ENCODE results near the gene SGIP1. TPM values are rescaled to one million over a fixed set of nuclear protein-coding genes. Genes with fewer than 3 reads are reported as not detected.

Gene SGIP1
- total and polyA plus RNA-seq, 2 of the 8 experiments (the other 6 are each of a cell fraction or from before 2014, with no cell fraction given), result 1.4 to 2.1 TPM

DNA sequence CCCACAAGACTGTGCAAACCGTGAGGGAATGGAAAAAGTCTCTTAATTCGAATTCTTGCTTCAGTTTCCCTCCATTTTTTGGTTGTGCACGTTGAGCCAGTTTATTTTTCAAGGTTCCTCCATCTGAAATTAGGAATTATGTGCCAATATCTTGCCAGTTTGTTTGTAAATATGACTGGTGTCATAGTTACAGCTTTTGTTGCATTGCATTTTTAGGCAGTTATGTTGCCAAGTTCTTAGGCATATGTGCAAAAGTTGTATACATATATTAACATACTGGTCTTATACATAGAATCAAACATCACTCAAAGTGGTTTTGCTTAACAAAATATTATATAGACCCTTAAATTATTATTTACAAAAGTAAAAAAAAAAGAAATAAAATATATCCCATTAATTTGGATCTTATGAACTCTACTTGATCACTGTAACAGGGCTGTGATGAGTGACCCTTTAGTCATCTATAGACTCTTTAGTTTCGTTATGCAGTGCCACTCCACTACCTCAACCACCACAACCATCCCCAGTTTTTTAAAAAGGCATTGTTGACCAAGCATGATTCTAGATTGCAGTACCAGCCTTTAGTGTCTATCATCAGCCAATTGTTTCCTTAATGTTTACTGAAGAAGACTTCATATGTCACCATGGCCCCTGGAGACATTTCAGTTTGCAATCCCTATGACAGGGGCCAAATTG is 197.4 kb downstream of the SGIP1 start (continued):
- TF ChIP-seq SIN3A (conservative IDR thresholded peaks at IDR 0.05 in 1 of 2, IDR thresholded peaks at IDR 0.05 in 1 of 2; ENCODE audit: low read depth in 1 of 2, low read length in 2 of 2) (no peak), POLR2A (IDR thresholded peaks at IDR 0.05; ENCODE audit: control extremely low read depth in 1 of 2, low read depth in 2 of 2, low read length in 2 of 2) (no peak), BRCA1 (IDR thresholded peaks at IDR 0.05; ENCODE audit: low read depth, low read length) (no peak), RAD21 (IDR thresholded peaks at IDR 0.05 in 1 of 2, conservative IDR thresholded peaks at IDR 0.05 in 1 of 2; ENCODE audit: low read depth in 2 of 2, low read length in 2 of 2) (no peak)
- TF ChIP-seq, protein P1, sequence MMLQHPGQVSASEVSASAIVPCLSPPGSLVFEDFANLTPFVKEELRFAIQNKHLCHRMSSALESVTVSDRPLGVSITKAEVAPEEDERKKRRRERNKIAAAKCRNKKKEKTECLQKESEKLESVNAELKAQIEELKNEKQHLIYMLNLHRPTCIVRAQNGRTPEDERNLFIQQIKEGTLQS (IDR thresholded peaks at IDR 0.05; ENCODE audit: insufficient read depth, low read depth, low read length), result no peak
